Natural killer cell treated with Interleukin-12 subunit alpha and Interleukin-12 subunit beta and Interleukin-15 and Interleukin-18, amount 100 ng/mL, for 72 hours (primary cell): ENCODE measurements around the gene ATG7. TPM values are rescaled to one million over a fixed set of nuclear protein-coding genes. Genes with fewer than 3 reads are reported as not detected.

ENCODE experiments used
- ATAC-seq, 2 donors: fragments of 150-1000 bp; cut with Tn5 transposase in 1 of 2; sonication (Bioruptor Pico), chemical (Tn5 transposase) in 1 of 2; 2 replicates each; pipeline ENCODE4 v1.10.0; 2021
- DNase-seq: peaks from one replicate; pipeline ENCODE4 v3.0.0; 2022; ENCODE audit warnings: low spot score
- H3K27ac Mint-ChIP-seq, 2 donors: 1 replicate in 1 of 2; 2 replicates in 1 of 2; pipeline ENCODE4 v1.8.0; 2022; ENCODE audit warnings: mixed read lengths in 2 of 2, mild to moderate bottlenecking in 1 of 2, moderate library complexity in 1 of 2
- H3K27me3 Mint-ChIP-seq, 2 donors: 1 replicate in 1 of 2; 2 replicates in 1 of 2; pipeline ENCODE4 v1.8.0; 2022; ENCODE audit warnings: mixed read lengths in 2 of 2
- H3K36me3 Mint-ChIP-seq: one replicate; pipeline ENCODE4 v1.8.0; 2022; ENCODE audit warnings: mixed read lengths
- H3K4me1 Mint-ChIP-seq, 2 donors: 1 replicate in 1 of 2; 2 replicates in 1 of 2; pipeline ENCODE4 v1.8.0; 2022; ENCODE audit warnings: low read depth in 2 of 2, mixed read lengths in 2 of 2, mild to moderate bottlenecking in 1 of 2
- H3K4me3 Mint-ChIP-seq: one replicate; pipeline ENCODE4 v1.8.0; 2022; ENCODE audit warnings: mixed read lengths
- H3K9me3 Mint-ChIP-seq: 2 replicates; pipeline ENCODE4 v1.8.0; 2022; ENCODE audit warnings: mixed read lengths
- total RNA-seq, 2 donors: library from RNA; stranded (reverse); gene quantifications; one replicate each; pipeline ENCODE4 v1.2.3, GENCODE V29; 2022

The ATG7 gene
- total RNA-seq, 2 donors from 2014 or later = 45.0 to 79.9 TPM

DNA sequence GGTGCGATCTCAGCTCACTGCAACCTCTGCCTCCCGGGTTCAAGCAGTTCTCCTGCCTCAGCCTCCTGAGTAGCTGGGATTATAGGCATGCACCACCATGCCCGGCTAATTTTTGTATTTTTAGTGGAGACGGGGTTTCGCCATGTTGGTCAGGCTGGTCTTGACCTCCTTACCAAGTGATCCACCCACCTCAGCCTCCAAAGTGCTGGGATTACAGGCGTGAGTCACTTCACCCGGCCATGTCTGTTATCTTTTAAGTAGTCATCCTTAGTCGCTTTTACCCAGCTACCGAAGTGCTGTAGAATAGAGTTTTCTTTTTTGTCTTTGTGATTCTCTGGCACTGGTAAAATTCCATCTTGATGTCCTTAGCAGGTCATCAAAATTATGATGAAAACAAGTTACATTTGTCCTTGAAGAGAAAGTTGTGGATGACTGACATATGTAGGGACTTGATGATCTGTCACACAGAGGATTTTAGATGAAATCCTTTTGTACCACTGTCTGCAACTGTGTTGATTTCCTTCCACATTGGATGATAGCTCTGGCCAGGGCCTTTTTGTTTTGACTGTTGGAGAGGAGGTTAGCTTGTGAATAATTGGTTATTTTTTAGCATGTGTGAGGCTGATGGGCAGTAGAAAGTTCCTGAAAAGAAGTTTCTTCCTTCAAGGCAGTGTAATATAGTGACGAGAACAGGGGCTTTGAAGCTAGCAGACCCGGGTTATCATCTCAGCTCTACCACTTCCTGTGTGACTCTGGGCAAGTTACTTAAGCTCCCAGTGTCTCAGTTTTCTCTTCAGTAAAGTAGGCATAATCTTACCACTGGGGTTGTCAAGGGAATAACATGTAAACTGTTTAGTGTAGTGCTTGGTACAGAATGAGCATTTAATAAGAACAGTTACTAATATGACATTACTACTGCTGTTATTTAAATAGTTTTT is 18.8 kb downstream of the ATG7 start:
- no peaks in the 10 kb centered on the region for H3K9me3 Mint-ChIP-seq
- no peaks in the 10 kb centered on the region for H3K36me3 Mint-ChIP-seq
- no peaks in the 10 kb centered on the region for H3K27me3 Mint-ChIP-seq
- peak; percentile 75 for DNase-seq
- H3K27ac Mint-ChIP-seq = peak overlapping the region; percentile 92
- ATAC-seq = peak; percentile 88 to 89
- peaks cover 54 to 56% of the 10 kb centered on the region in 2 donors for H3K4me1 Mint-ChIP-seq
- peak overlapping the region; percentile 75 for H3K4me3 Mint-ChIP-seq

DNA sequence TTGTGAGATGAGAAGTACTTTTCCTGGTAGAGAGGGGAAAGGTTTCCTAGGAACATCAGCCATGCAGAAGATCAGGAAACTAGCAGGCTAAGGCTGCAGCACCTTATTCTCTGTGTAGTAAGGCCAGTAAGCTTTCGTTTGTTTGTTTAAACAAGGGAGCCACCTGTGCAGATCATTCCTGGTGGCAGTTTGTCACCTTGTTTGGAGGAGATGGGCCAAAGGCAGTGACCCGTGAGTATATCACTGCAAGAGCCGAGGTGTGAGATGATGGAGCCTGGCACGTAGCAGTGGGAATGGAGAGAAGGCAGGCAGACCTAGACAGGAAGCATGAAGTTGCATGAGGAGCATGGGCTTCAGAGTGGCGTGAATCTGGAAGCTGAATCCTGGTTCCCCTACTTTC is 19.6 kb downstream of the ATG7 start:
- Mint-ChIP-seq H3K4me3 (peak overlapping the region; percentile 75), H3K36me3 (no peaks in the 10 kb centered on the region), H3K27me3 (no peaks in the 10 kb centered on the region), H3K9me3 (no peaks in the 10 kb centered on the region), H3K4me1 (peaks cover 56 to 60% of the 10 kb centered on the region in 2 donors), H3K27ac (peak overlapping the region; percentile 92)
- peak in 1 of 2 donors; percentile 11 for ATAC-seq
- DNase-seq = no peak

DNA sequence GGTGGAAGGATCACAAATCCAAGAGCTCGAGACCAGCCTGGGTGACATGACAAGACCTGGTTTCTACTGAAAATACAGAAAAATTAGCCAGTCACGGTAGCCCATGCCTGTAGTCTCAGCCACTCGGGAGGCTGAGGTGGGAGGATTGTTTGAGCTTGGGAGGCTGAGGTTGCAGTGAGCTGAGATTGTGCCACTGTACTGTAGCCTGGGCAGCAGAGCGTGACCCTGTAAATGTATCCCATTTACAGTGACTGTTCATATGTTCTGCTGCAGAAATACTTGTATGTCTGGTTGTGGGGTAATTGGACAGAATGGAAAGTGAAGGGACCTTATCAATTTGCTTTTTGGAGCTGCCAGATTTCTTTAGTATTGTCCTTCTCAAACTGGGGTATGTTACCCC is 24.9 kb downstream of the ATG7 start:
- ATAC-seq (no peak), DNase-seq (no peak)
- Mint-ChIP-seq H3K27me3 (no peaks in the 10 kb centered on the region), H3K27ac (no peak overlapping the region), H3K4me1 (peaks cover 25 to 33% of the 10 kb centered on the region in 2 donors), H3K36me3 (peaks cover 6% of the 10 kb centered on the region), H3K9me3 (no peaks in the 10 kb centered on the region), H3K4me3 (no peak overlapping the region)

DNA sequence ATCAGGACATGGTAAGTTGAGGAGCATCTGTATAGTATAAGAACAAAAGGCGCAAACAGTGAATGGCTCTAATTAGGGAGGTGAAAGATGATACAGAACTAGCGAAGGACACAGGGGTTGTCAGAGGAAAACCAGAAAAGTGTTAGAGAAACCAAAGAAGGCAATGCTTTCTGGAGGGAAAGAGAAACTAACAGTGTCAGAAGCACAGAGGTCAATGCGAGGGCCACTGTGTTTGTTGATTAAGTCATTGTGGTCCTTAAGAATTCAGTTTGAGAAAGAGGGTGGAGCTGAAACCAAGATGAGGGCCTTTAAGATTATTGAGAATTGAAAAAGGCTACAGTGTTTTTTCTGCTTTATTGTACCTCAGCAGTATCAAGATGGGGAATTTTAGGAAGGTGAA is 28.8 kb downstream of the ATG7 start:
- H3K36me3 Mint-ChIP-seq = peaks cover 16% of the 10 kb centered on the region
- no peaks in the 10 kb centered on the region for H3K27me3 Mint-ChIP-seq
- ATAC-seq (peak; percentile 95), DNase-seq (no peak)
- H3K4me3 Mint-ChIP-seq = peak overlapping the region; percentile 66
- H3K9me3 Mint-ChIP-seq = no peaks in the 10 kb centered on the region
- H3K4me1 Mint-ChIP-seq = peaks cover 31 to 43% of the 10 kb centered on the region in 2 donors
- peak overlapping the region; percentile 86 to 87 for H3K27ac Mint-ChIP-seq

DNA sequence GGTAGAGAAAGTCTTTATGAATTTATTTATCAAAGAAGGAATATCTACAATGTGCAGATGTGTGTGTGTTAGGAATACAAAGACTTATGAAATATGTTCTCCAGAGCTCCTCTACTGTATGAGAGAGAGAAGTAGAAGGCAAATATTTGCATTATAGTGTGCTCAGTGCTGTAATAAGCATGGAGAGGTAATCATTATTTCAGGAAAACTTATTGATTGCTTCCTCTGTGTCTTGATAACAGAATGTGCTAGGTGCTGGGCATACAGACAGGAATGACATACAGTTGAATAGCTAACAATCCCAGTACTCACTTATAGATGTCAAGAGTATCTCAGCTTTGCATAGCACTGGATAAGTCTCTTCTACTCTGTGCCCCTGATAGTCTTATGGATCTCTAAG is 30.2 kb downstream of the ATG7 start:
- Mint-ChIP-seq H3K36me3 (peaks cover 18% of the 10 kb centered on the region), H3K27me3 (no peaks in the 10 kb centered on the region), H3K9me3 (no peaks in the 10 kb centered on the region), H3K4me3 (no peak overlapping the region), H3K27ac (peak overlapping the region in 1 of 2 donors; percentile 69), H3K4me1 (peaks cover 35 to 50% of the 10 kb centered on the region in 2 donors)
- ATAC-seq (no peak), DNase-seq (no peak)

DNA sequence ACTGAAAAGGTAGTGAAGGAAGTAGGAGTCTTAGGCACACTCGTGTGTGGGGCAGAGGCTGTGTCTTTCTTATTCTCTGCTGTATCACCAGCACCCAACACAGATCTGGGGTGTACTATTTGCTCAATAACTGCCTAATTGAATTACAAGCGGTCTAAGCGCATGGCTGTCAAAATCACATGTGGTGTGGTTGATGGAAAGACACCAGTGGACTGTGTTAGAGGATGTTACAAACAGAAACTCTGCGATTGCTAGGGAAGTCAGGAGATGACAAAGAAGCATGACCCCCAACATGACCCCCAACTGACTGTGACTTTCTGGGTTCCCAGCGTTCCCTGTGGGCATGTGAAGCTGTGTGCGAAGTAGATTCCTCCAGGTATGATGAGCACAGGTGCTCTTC is 32.0 kb downstream of the ATG7 start:
- Mint-ChIP-seq H3K36me3 (peaks cover 31% of the 10 kb centered on the region), H3K27me3 (no peaks in the 10 kb centered on the region), H3K4me1 (peaks cover 39 to 47% of the 10 kb centered on the region in 2 donors), H3K4me3 (no peak overlapping the region), H3K9me3 (no peaks in the 10 kb centered on the region), H3K27ac (no peak overlapping the region)
- DNase-seq = no peak
- ATAC-seq = no peak

DNA sequence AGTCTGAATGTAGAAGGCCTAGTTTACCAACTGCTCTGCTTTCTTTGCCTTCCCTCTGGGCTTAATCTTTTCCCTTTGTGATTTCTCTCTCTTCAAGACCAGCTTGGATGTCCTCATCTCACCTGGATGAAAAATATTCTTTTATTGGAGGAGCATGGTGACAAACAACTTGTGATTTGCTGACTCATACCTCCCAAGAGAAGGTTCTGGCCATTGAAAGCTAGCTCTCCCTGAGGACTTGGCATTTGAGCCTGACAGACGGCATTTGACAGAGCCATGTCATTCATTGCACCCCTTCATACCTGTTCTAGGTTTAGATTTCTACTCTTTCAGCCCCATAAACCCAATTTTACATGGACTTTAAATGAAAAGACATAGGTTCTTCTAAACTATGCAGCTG is 33.3 kb downstream of the ATG7 start:
- Mint-ChIP-seq H3K4me1 (peaks cover 35 to 39% of the 10 kb centered on the region in 2 donors), H3K9me3 (no peaks in the 10 kb centered on the region), H3K27ac (no peak overlapping the region), H3K36me3 (peaks cover 35% of the 10 kb centered on the region), H3K27me3 (no peaks in the 10 kb centered on the region), H3K4me3 (no peak overlapping the region)
- ATAC-seq (no peak), DNase-seq (no peak)

DNA sequence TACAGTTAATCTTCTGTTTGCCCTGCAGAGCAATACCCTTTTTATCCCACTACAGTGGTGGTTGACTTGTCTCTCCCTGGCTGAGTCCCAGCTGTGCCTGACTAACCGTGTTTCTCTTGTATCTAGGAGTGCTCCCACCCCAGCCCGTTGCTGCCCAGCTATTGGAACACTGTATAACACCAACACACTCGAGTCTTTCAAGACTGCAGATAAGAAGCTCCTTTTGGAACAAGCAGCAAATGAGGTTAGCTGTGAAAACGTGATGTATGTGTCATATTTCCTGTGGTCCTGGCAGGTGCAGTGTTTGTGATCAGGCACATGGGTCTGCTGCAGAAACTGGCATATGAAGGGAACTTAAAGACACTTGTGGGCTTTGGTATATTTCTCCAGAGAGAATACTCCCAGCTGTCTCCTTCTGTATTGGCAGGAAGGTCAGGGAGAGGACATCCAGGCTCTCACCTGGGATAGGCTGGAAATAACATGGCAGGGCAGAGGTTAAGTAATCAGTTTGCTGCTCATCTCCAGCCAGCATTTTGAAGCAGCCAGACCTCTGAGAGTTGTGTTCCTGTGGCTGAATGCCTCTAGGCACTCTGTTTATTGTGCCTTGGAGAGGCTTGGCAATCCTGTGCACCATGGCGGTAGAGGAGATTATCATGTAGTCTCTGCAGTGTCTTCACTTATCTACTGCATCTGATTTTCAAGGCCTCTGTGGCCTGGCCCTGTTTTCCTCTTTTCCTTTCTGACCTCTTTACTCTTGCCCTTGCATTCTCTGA is 34.8 kb downstream of the ATG7 start:
- Mint-ChIP-seq H3K4me1 (peaks cover 28 to 29% of the 10 kb centered on the region in 2 donors), H3K27ac (peak overlapping the region in 1 of 2 donors; percentile 29), H3K4me3 (no peak overlapping the region), H3K9me3 (no peaks in the 10 kb centered on the region), H3K27me3 (no peaks in the 10 kb centered on the region), H3K36me3 (peaks cover 29% of the 10 kb centered on the region)
- ATAC-seq = peak in 1 of 2 donors; percentile 63
- DNase-seq = no peak

DNA sequence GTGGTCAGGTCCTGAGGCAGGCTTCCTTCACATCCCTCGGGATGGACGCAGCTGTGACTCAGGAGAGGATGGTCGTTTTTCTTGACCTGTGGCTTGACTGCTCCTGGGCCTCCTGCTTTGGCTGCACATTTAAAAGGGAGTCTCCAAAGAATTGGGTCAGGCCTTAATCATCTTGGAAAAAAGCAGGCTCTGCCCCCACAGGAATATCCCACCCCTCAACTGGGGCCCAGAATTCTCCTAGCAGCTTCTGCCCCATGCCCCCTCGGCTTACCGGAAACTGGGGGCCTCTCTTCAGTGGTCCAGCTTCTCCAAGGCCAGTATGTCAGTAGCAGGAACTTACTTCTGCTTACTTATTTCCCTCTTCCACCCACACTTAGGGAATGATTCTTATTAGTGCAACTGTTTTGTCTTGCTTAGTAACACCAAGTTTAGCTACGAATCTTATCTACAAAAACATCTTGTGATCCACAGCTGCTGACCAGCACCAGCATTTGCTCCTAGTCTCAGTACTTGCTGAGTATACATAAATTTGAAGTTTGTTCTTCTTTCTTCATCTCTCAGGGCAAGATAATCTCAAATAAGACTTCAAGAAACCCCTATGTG is 35.7 kb downstream of the ATG7 start:
- DNase-seq = no peak
- H3K27ac Mint-ChIP-seq = peak overlapping the region in 1 of 2 donors; percentile 30
- no peak overlapping the region for H3K4me3 Mint-ChIP-seq
- H3K36me3 Mint-ChIP-seq = peaks cover 34% of the 10 kb centered on the region
- no peaks in the 10 kb centered on the region for H3K27me3 Mint-ChIP-seq
- no peaks in the 10 kb centered on the region for H3K9me3 Mint-ChIP-seq
- H3K4me1 Mint-ChIP-seq = peaks cover 28 to 29% of the 10 kb centered on the region in 2 donors
- ATAC-seq = no peak

DNA sequence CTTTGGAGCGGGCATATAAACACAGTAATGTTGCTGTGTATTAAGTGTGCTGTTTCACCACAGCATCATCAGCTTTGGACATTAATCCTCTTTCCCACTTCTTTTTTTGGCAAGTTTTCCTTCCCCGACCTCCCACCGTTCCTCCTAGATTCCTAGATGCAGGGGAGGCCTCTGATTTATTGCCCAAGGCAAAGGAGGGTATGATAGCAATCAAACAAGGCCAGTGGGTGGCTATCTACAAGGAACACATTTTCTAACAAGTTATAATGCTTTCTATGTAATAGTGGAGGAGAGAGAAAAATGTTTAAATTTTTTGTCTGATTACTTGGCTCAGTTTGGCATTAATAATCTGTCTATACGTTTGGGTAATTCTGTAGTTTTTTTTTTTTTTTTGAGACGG is 38.1 kb downstream of the ATG7 start:
- Mint-ChIP-seq H3K9me3 (no peaks in the 10 kb centered on the region), H3K27ac (no peak overlapping the region), H3K4me3 (no peak overlapping the region), H3K4me1 (peaks cover 23% of the 10 kb centered on the region in 2 donors), H3K27me3 (no peaks in the 10 kb centered on the region), H3K36me3 (peaks cover 28% of the 10 kb centered on the region)
- DNase-seq (no peak), ATAC-seq (no peak)

DNA sequence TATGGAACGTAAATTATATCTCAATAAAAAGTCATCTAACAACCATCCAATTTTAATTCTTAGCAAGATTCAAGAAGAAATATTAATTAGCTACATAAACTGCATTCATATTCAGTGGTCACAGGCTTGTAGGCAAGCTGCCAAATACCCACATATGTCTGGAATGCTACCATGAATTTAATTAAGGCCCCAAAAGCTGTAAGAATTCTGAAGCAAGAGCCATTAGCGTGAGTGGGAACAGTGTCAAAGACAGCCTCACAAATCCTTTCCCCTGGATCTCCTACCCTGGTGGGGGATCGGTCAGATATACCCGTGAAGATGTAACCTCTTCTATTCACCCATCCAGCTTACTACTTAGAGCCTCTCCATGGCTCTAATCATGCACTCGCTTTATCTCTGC is 40.0 kb downstream of the ATG7 start:
- ATAC-seq (no peak), DNase-seq (no peak)
- H3K36me3 Mint-ChIP-seq = peaks cover 36% of the 10 kb centered on the region
- H3K27ac Mint-ChIP-seq = no peak overlapping the region
- H3K27me3 Mint-ChIP-seq = no peaks in the 10 kb centered on the region
- peaks cover 6% of the 10 kb centered on the region in 2 donors for H3K4me1 Mint-ChIP-seq
- H3K9me3 Mint-ChIP-seq = no peaks in the 10 kb centered on the region
- H3K4me3 Mint-ChIP-seq = no peak overlapping the region

DNA sequence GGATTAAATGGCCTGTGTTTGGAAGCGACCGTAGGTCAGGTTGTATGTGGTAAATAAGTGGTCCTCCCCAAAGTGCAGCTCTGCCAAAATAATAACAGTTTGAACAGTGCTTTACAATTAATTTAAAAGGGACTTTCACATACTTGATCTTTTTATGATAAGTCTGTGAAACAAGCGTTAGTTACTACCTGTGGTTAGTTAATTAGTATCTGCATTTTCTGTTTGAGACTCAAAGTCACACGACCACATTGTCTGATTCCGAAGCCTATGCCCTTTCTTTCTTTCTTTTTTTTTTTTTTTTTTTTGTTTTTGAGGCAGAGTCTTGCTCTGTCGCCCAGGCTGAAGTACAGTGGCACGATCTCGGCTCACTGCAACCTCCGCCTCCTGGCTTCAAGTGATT is 45.1 kb downstream of the ATG7 start:
- H3K9me3 Mint-ChIP-seq = no peaks in the 10 kb centered on the region
- no peaks in the 10 kb centered on the region for H3K27me3 Mint-ChIP-seq
- no peaks in the 10 kb centered on the region for H3K4me1 Mint-ChIP-seq
- H3K36me3 Mint-ChIP-seq = peaks cover 36% of the 10 kb centered on the region
- DNase-seq (no peak), ATAC-seq (no peak)
- H3K4me3 Mint-ChIP-seq = no peak overlapping the region
- no peak overlapping the region for H3K27ac Mint-ChIP-seq

DNA sequence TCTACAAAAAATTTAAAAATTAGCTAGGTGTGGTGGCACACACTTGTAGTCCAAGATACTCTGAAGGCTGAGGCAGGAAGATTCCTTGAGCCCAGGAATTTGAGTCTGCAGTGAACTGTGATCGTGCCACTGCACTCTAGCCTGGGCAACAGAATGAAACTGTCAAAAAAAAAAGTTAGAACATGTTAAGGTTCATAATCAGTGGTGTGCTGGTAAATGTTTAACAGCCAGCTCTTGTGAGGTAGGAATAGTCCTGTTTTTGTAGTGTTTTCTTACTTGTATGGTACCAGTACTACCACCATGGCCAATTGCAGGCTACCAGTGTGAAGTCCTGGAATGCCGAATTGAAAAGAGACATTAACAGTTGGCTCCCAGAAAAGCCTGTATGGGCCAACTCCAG is 50.7 kb downstream of the ATG7 start:
- no peaks in the 10 kb centered on the region for H3K4me1 Mint-ChIP-seq
- ATAC-seq = no peak
- DNase-seq = no peak
- H3K27me3 Mint-ChIP-seq = no peaks in the 10 kb centered on the region
- H3K27ac Mint-ChIP-seq = no peak overlapping the region
- H3K36me3 Mint-ChIP-seq = peaks cover 20% of the 10 kb centered on the region
- H3K9me3 Mint-ChIP-seq = no peaks in the 10 kb centered on the region
- no peak overlapping the region for H3K4me3 Mint-ChIP-seq

DNA sequence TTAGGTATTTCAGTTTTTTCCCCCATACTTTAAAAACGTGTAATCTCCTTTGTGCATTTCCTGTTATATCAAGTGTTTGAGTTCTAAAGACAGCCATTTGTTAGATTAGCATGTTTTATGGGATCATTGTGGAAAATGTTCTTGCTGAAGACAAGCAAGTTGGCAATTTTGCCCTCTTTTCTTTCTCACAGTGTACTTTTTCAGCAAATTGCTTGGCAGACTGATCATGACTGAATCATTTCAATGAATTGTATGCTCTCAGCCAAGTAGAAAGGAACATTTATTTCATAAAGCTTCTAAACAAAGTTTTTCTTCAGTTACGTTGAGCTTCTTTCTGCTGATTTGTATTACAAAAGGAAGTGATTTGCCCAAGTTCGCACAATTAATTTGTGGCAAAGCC is 51.6 kb downstream of the ATG7 start:
- no peak overlapping the region for H3K27ac Mint-ChIP-seq
- H3K36me3 Mint-ChIP-seq = peaks cover 15% of the 10 kb centered on the region
- H3K27me3 Mint-ChIP-seq = no peaks in the 10 kb centered on the region
- H3K4me1 Mint-ChIP-seq = no peaks in the 10 kb centered on the region
- no peaks in the 10 kb centered on the region for H3K9me3 Mint-ChIP-seq
- no peak overlapping the region for H3K4me3 Mint-ChIP-seq
- ATAC-seq (no peak), DNase-seq (no peak)
